Lower lobe of right lung (tissue), 2 donors: ENCODE results near the gene MACO1. TPM values are rescaled to one million over a fixed set of nuclear protein-coding genes. Genes with fewer than 3 reads are reported as not detected.
A peak's percentile ranks its signal among the peaks of the same experiment; 100 is the strongest.

ENCODE experiments used
- ATAC-seq, 2 donors: fragments of 200-7000 bp; cut with Tn5 transposase; one replicate each; pipeline ENCODE4 v1.9.1; 2020 to 2022; ENCODE audit warnings: mild to moderate bottlenecking in 2 of 2, moderate library complexity in 2 of 2
- DNase-seq: peaks from one replicate; pipeline ENCODE4 v3.0.0-alpha.2; 2020
- H3K27ac ChIP-seq: fragments of 200-600 bp; one replicate; pipeline ENCODE4 v1.8.0; 2022
- H3K27me3 ChIP-seq: fragments of 200-600 bp; one replicate; pipeline ENCODE4 v1.8.0; 2022; ENCODE audit warnings: low read depth
- H3K36me3 ChIP-seq: fragments of 200-600 bp; one replicate; pipeline ENCODE4 v1.8.0; 2022; ENCODE audit warnings: mild to moderate bottlenecking
- H3K4me1 ChIP-seq: fragments of 200-600 bp; one replicate; pipeline ENCODE4 v1.8.0; 2022
- H3K4me3 ChIP-seq: fragments of 200-600 bp; one replicate; pipeline ENCODE4 v1.8.0; 2022; ENCODE audit warnings: mild to moderate bottlenecking
- H3K9me3 ChIP-seq: fragments of 200-600 bp; one replicate; pipeline ENCODE4 v1.8.0; 2022
- intact Hi-C: fragments of 100-400 bp; cut with DNase I; formaldehyde crosslinking; loops from one replicate; pipeline ENCODE4 v1.11.0; 2022
- total RNA-seq: library from RNA; stranded (reverse); fragmentation: NEBNext Ultra II Directional; extraction: Animal tissue kit (Norgen Biotek cat#: 25700); gene quantifications from one replicate; pipeline ENCODE4 v1.2.1, GENCODE V29; 2021
- TF ChIP-seq, protein P1 (sequence below): fragments of 200-600 bp; IDR thresholded peaks from one replicate; pipeline ENCODE4 v1.8.0; 2022; ENCODE audit warnings: antibody characterized with exemption, mild to moderate bottlenecking
- donor health status: DM: no; HTN: yes; CAD: no; lungs with severe emphysema.

Gene MACO1
- total RNA-seq, 1 donor from 2014 or later: 19.7 TPM

DNA sequence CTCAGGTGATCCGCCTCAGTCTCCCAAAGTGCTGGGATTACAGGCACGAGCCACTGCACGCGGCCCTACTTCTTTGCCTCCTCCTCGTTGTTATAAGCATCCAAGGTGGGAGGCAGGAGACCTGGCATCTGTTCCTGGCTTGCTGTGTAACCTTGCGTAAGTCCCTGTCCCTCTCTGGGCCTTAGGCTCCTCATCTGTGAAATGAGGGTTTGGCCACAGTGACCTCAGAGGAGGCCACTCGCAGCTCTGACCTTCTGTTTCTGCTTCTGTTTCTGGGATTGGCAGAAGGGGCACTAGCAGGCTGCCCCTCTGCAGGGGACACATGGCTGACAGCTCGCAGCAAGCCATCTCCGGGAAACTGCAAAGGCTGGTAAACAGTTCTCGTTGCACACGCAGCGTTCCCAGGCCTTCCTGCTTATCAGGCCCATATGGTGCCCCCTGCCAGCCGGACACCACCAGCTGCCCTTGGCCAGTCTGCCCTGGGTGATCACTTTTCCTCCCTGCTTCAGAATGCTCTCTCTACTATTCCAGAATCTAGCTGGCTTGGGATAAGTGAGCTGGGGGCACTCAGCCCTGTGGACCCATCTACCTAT lies 110.1 kb downstream of the MACO1 start:
- Histone ChIP-seq H3K4me3 (no peak overlapping the region), H3K27me3 (no peaks in the 10 kb centered on the region), H3K36me3 (no peaks in the 10 kb centered on the region), H3K27ac (no peak overlapping the region), H3K4me1 (peaks cover 25% of the 10 kb centered on the region), H3K9me3 (no peaks in the 10 kb centered on the region)
- no peak for DNase-seq
- TF ChIP-seq, protein P1, sequence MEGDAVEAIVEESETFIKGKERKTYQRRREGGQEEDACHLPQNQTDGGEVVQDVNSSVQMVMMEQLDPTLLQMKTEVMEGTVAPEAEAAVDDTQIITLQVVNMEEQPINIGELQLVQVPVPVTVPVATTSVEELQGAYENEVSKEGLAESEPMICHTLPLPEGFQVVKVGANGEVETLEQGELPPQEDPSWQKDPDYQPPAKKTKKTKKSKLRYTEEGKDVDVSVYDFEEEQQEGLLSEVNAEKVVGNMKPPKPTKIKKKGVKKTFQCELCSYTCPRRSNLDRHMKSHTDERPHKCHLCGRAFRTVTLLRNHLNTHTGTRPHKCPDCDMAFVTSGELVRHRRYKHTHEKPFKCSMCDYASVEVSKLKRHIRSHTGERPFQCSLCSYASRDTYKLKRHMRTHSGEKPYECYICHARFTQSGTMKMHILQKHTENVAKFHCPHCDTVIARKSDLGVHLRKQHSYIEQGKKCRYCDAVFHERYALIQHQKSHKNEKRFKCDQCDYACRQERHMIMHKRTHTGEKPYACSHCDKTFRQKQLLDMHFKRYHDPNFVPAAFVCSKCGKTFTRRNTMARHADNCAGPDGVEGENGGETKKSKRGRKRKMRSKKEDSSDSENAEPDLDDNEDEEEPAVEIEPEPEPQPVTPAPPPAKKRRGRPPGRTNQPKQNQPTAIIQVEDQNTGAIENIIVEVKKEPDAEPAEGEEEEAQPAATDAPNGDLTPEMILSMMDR: no peak
- intact Hi-C loops: no loop called here
- no peak for ATAC-seq

DNA sequence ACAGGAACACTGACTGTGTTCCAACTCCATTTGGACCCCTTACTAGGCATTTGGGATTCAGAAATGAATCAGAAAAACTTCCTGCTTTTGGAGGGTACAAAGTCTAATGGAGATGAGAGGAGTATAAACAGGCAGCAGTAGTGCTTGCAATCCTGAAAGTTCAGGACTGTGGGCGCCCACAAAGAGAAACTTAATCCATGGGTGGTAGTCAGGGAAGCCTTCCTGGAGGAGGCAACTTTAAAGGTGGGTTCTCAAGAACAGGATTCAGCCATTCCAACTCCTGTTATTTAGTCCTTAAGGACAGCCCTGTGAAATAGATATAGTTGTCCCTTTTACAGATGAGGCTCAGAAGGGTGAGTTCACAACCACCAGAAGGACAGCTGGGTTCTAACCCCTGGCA lies 110.7 kb downstream of the MACO1 start:
- Histone ChIP-seq H3K27ac (no peak overlapping the region), H3K4me1 (peaks cover 27% of the 10 kb centered on the region), H3K27me3 (no peaks in the 10 kb centered on the region), H3K9me3 (no peaks in the 10 kb centered on the region), H3K36me3 (no peaks in the 10 kb centered on the region), H3K4me3 (no peak overlapping the region)
- intact Hi-C loops: no loop called here
- DNase-seq (no peak), ATAC-seq (no peak)
- TF ChIP-seq, protein P1: no peak

DNA sequence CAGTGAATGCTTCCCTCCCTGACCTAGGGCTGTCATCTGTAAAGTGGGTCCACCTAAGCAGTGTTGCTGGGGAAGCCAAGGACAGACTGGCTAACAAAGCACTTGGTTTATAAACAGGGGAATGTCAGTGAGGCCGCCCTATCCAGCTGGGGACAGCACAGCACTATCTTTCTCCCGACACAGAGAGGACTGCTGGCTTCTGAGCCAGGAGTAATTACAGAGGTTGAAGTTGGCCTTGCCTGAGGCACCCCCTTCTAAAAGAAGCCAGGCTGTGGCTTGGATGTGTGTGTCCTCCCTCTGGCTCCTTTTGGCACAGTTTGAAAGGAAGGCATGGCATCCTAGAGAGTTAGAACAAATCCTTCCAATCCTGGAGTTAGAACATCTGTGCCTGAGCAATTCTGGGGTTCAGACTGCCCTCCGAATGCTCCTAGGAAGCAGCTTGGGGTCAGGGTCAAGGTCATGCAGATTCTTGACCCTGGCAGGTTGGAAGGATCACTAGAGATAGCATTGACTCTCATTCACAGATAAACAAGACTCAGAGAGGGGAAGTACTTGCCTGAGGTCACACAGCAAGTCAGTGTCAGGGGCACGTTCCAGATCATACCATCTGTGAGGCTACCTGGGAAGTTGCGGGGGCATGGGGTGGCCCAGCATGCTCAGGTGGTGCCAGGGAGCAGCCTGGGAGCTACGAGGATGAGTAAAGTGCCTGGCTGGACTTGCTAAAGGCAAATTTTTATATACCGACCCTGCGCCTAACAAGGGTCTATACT lies 111.4 kb downstream of the MACO1 start:
- ATAC-seq (no peak), DNase-seq (no peak)
- H3K27me3 ChIP-seq: no peaks in the 10 kb centered on the region
- no peaks in the 10 kb centered on the region for H3K36me3 ChIP-seq
- TF ChIP-seq, protein P1: no peak
- H3K4me1 ChIP-seq: peaks cover 27% of the 10 kb centered on the region
- H3K4me3 ChIP-seq: no peak overlapping the region
- intact Hi-C loops: no loop called here
- H3K9me3 ChIP-seq: no peaks in the 10 kb centered on the region
- no peak overlapping the region for H3K27ac ChIP-seq

DNA sequence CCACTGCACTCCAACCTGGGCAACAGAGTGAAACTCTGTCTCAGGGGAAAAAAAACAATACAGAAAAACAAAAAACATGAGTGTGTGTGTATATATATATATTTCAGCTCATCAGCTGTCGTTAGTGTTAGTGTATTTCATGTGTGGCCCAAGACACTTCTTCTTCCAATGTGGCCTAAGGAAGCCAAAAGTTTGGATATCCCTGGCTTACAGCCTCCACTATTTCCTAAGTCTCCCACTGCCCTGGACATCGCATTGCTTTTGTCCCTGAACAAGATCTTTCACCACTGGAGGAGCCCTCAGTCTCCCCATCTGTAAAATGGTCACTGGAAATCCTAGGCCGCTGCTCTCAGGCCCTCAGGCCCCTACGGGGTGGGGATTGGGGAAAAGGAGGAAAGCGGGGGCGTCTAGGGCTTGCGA lies 112.3 kb downstream of the MACO1 start:
- Histone ChIP-seq H3K36me3 (no peaks in the 10 kb centered on the region), H3K4me1 (peaks cover 32% of the 10 kb centered on the region), H3K4me3 (peak overlapping the region; percentile 90), H3K27me3 (no peaks in the 10 kb centered on the region), H3K9me3 (no peaks in the 10 kb centered on the region), H3K27ac (peak overlapping the region; percentile 90)
- DNase-seq: no peak
- TF ChIP-seq, protein P1: no peak
- intact Hi-C loops: no loop called here
- ATAC-seq: peak in 1 of 2 donors; percentile 3

DNA sequence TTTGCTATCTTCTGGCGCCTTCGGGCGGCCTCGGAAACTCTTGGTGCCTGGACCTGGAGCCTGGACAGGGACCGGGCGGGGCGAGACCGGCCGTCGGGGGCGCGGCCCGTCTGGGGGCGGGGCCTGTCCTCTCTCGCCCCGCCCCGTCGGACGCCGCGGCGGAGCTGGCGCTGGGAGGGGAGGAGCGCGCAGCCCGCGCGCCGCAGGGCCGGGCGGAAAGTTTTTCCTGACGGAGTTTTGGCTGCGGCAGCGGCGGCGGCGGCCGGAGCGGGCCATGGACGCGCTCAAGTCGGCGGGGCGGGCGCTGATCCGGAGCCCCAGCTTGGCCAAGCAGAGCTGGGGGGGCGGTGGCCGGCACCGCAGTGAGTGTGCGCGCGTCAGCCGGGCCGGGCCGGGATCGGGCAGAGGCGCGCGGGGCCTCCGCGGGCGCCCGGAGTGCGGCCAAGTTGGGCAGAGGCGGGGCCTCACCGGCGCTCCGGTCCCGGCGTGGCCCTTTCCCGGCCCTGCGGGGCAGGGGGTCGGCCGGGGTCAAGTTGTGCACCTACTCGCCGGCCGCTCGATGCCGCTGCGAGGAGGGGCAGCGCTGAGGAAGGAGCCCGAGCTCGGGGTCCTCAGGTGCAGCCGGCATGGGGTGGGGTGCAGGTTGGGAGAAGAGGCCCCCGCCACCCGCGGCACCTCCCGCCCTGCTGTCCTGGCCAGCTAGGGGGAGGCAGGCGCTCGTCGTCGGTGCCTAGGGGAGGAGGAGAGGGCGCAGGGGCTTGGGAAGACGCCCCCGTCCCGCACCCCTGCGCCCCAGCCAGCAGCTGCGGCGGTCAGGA lies 112.9 kb downstream of the MACO1 start, which contains the start of gene LDLRAP1:
LDLRAP1 (plus strand) TSS at position 182 of the 818 bp plus-strand sequence; CDS start at position 275, 93 bp downstream.
- peak within 1 kb of the TSS; percentile 90 for H3K4me3 ChIP-seq
- H3K9me3 ChIP-seq: no peaks in the 10 kb centered on the region
- intact Hi-C loops: no loop called here
- ATAC-seq: peak; percentile 97
- no peaks in the 10 kb centered on the region for H3K27me3 ChIP-seq
- peaks cover 38% of the 10 kb centered on the region for H3K4me1 ChIP-seq
- peak; percentile 83 for DNase-seq
- TF ChIP-seq, protein P1: no peak
- H3K27ac ChIP-seq: peak within 1 kb of the TSS; percentile 90
- no peaks in the 10 kb centered on the region for H3K36me3 ChIP-seq
